GM12878 (cell line): ENCODE results near the gene ADAMTS13. TPM values are rescaled to one million over a fixed set of nuclear protein-coding genes. Genes with fewer than 3 reads are reported as not detected.
A peak's percentile ranks its signal among the peaks of the same experiment; 100 is the strongest.

Experiments used
- BHLHE40 ChIP-seq, 2 experiments: fragments of 450-650 bp in 1 of 2; IDR thresholded peaks; 2 replicates each; pipeline ENCODE4 v1.6.1; 2011 to 2017; ENCODE audit warnings: low read depth in 2 of 2, borderline replicate concordance in 1 of 2, improper control_type of control experiment in 1 of 2, low read length in 1 of 2, mild to moderate bottlenecking in 1 of 2
- CBX5 ChIP-seq: sonication (generic); IDR thresholded peaks from 2 replicates; pipeline ENCODE4 v1.6.1; 2016; ENCODE audit warnings: low read depth, moderate library complexity, mild to moderate bottlenecking, inconsistent platforms
- CHD1 ChIP-seq: IDR thresholded peaks from 2 replicates; pipeline ENCODE4 v1.6.1; 2012; ENCODE audit warnings: low read depth, low read length, improper control_type of control experiment
- EZH2 ChIP-seq: IDR thresholded peaks from 2 replicates; pipeline ENCODE4 v1.6.1; 2012; ENCODE audit warnings: low read depth, mild to moderate bottlenecking, control low read depth, inconsistent platforms, low read length, borderline replicate concordance; ENCODE audit not compliant: control insufficient read depth
- MEF2B ChIP-seq: fragments of 450-650 bp; IDR thresholded peaks from 2 replicates; pipeline ENCODE4 v1.6.1; 2018; ENCODE audit warnings: mild to moderate bottlenecking, moderate library complexity; ENCODE audit not compliant: partially characterized antibody, poor library complexity, severe bottlenecking
- NBN ChIP-seq: fragments of 450-650 bp; IDR thresholded peaks from 2 replicates; pipeline ENCODE4 v1.6.1; 2016
- NR2F1 ChIP-seq: fragments of 450-650 bp; conservative IDR thresholded peaks from 2 replicates; pipeline ENCODE4 v1.6.1; 2017; ENCODE audit warnings: mild to moderate bottlenecking
- PKNOX1 ChIP-seq: fragments of 450-650 bp; IDR thresholded peaks from 2 replicates; pipeline ENCODE4 v1.6.1; 2016; ENCODE audit warnings: mild to moderate bottlenecking
- SMARCA5 ChIP-seq: fragments of 450-650 bp; IDR thresholded peaks from 2 replicates; pipeline ENCODE4 v1.6.1; 2017; ENCODE audit warnings: mild to moderate bottlenecking
- SMC3 ChIP-seq: IDR thresholded peaks from 2 replicates; pipeline ENCODE4 v1.6.1; 2011; ENCODE audit warnings: low read length, improper control_type of control experiment, borderline replicate concordance
- SREBF2 ChIP-seq: IDR thresholded peaks from 2 replicates; pipeline ENCODE4 v1.6.1; 2012; ENCODE audit warnings: mild to moderate bottlenecking, low read length
- TARDBP ChIP-seq: IDR thresholded peaks from 2 replicates; pipeline ENCODE4 v1.6.1; 2016; ENCODE audit warnings: borderline replicate concordance
- TCF12 ChIP-seq: IDR thresholded peaks from 2 replicates; pipeline ENCODE4 v1.6.1; 2011; ENCODE audit warnings: low read depth, mild to moderate bottlenecking, low read length
- ZBTB11 ChIP-seq: fragments of 450-650 bp; formaldehyde crosslinking; IDR thresholded peaks from 2 replicates; pipeline ENCODE4 v1.5.0; 2022; ENCODE audit warnings: mild to moderate bottlenecking, missing genetic modification characterization
- ZNF687 ChIP-seq: fragments of 450-650 bp; IDR thresholded peaks from 2 replicates; pipeline ENCODE4 v1.6.1; 2017; ENCODE audit warnings: mild to moderate bottlenecking, moderate library complexity
- polyA plus RNA-seq, 11 experiments: library from polyadenylated mRNA; depleted of rRNA in 4 of 11; unstranded in 6 of 11; stranded (reverse) in 5 of 11; fragments of >200 nt; fragmentation: Nextera tagmentation in 4 of 11; fragmentation: Illumina TruSeq in 1 of 11; extraction: Ambion mirVana in 4 of 11; extraction: Trizol in 1 of 11; gene quantifications; 1 replicate in 1 of 11; 2 replicates in 10 of 11; pipeline versions ENCODE4 v1.2.1 to v1.2.3, GENCODE V29; 2011 to 2016; ENCODE audit warnings: inconsistent platforms in 2 of 11, missing spikeins in 2 of 11, low read depth in 1 of 11
- total RNA-seq, 4 experiments: library from RNA; depleted of rRNA in 3 of 4; stranded (reverse); fragments of >200 nt in 3 of 4; fragmentation: Illumina TruSeq in 1 of 4; extraction: Trizol in 1 of 4; gene quantifications; 2 replicates each; pipeline versions ENCODE4 v1.2.1 to v1.2.3, GENCODE V29; 2013 to 2021

Gene ADAMTS13
- total and polyA plus RNA-seq, 10 of the 15 experiments (the other 5 are each of a cell fraction or from before 2014, with no cell fraction given), result 0.08 to 2.4 (median 0.28) TPM

- TF ChIP-seq NR2F1, result peak; percentile 34; the same call in 1 of the 2 replicates
- no peak for TF ChIP-seq SMARCA5
- TF ChIP-seq ZBTB11, result no peak
- TF ChIP-seq CHD1, result no peak
- peak; percentile 72; the same call in 1 of the 2 replicates for TF ChIP-seq ZNF687
- TF ChIP-seq TCF12, result 0 out of 2 replicates have a peak, but pooled peaks have one; percentile 1
- TF ChIP-seq NBN, result 0 out of 2 replicates have a peak, but pooled peaks have one; percentile 19
- TF ChIP-seq CBX5, result no peak
- no peak for TF ChIP-seq PKNOX1
- peak; percentile 90 to 94 for TF ChIP-seq BHLHE40 (IDR thresholded peaks at IDR 0.05; ENCODE audit: borderline replicate concordance in 1 of 2, low read depth in 2 of 2, low read length in 1 of 2)
- TF ChIP-seq MEF2B, result peak; percentile 88
- TF ChIP-seq TARDBP, result no peak
- TF ChIP-seq SMC3, result no peak
- TF ChIP-seq SREBF2, result no peak
- no peak for TF ChIP-seq EZH2
These were observed 38.4 kb downstream of the ADAMTS13 start (continued) for GRCh38 chr9:133460405-133461175.
